Mesodermal cell (in vitro differentiated cells): Measurements from ENCODE around the gene RPS24.

Experiments
- H3K27ac ChIP-seq: 2 replicates; pipeline ENCODE4 v1.7.0; 2013; ENCODE audit warnings: mild to moderate bottlenecking, low read depth, low read length, moderate library complexity; ENCODE audit not compliant: severe bottlenecking
- H3K36me3 ChIP-seq: 2 replicates; pipeline ENCODE4 v1.7.1; 2013; ENCODE audit warnings: mild to moderate bottlenecking, low read length, moderate library complexity; ENCODE audit not compliant: control insufficient read depth, insufficient read depth
- H3K4me1 ChIP-seq: one replicate; pipeline ENCODE4 v1.7.1; 2013; ENCODE audit warnings: mild to moderate bottlenecking, low read length; ENCODE audit not compliant: insufficient read depth, control insufficient read depth, poor library complexity, severe bottlenecking
- H3K4me3 ChIP-seq: 2 replicates; pipeline ENCODE4 v1.7.0; 2013; ENCODE audit warnings: low read length, control low read depth, mild to moderate bottlenecking; ENCODE audit not compliant: insufficient read depth, poor library complexity, severe bottlenecking; ENCODE audit errors: extremely low read depth
- H3K9me3 ChIP-seq: 2 replicates; pipeline ENCODE4 v1.7.1; 2013; ENCODE audit warnings: mild to moderate bottlenecking, low read length, moderate library complexity; ENCODE audit not compliant: control insufficient read depth
- WGBS, 2 experiments: methylation state at CpG; one replicate each; pipeline ENCODE4 v1.1.5; 2013; ENCODE audit warnings: missing lambda C conversion rate in 2 of 2; ENCODE audit not compliant: insufficient coverage in 2 of 2; 5-methylcytosine and 5-hydroxymethylcytosine counted together

The RPS24 gene

DNA sequence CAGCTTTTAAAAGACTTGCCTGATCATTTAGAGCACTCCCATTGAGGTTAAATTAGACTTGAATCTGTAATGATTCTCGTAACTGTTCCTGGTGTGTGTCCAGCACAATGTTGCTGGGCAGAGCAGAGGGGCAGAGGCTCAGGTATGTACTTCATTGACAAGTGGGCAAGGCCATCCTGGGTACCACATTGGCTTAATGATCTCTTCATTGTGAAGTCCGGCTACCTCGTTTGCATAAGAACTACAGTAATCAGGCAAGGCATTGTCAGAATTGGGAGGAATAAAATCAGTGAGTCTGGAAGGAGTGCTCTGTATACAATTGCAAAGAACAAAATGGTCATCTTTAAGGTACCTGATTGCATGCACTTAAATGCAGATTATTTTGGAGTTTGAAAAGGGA lies 6.1 kb downstream of the RPS24 start:
- Histone ChIP-seq H3K4me1 (peaks cover 38% of the 10 kb centered on the region), H3K9me3 (no peaks in the 10 kb centered on the region), H3K4me3 (no peak overlapping the region), H3K27ac (no peak overlapping the region), H3K36me3 (peaks cover 84% of the 10 kb centered on the region)
- 93 to 100% methylated on average over 3 of the region's 3 CpGs for WGBS, 2 experiments

DNA sequence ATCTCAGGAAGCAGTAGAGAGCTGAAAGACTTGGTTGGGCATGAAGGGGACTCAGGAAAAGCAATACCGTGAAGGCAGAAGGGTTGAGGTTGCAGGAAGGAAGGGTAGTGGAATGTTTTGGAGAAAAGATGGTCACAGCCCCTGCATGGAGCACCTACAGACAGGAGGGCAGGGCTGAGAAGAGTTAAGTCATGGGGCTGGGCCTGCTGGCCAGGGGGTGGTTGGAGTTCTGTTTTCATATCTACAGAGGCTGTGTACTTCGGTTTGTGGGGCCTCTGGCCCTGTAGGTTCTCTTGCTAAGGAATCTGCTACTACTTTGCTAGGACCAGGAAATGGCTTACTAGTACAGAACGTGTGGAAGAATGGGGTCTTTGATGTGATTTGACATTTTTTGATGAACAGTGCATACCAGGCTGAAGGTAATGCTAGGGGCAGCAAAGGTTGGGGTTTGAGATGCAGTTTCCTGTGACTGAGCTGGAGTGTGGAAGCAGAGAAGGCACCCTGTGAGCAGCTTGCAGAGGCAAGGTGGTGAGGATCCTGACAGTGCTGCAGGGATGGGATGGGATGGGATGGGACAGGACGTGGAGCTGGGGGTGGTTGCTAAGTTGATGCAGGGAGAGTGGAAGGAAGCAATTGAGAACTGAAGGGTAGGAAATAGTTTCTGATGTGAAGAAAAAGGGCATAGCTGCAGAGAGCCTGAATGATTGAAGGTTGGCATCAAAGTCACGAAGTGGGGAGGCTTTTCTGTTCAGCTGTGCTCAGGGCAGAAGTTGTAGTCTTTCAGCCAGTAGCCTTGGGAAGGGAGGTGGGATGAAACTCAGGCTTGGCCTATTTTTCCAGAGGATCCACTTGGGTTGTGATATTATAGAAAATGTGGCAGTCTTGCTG lies 7.8 kb downstream of the RPS24 start:
- Histone ChIP-seq H3K4me3 (no peak overlapping the region), H3K36me3 (peaks cover 68% of the 10 kb centered on the region), H3K4me1 (peaks cover 29% of the 10 kb centered on the region), H3K9me3 (no peaks in the 10 kb centered on the region), H3K27ac (peak overlapping the region; percentile 29)
- 90 to 95% methylated on average over 5 of the region's 5 CpGs for WGBS, 2 experiments

DNA sequence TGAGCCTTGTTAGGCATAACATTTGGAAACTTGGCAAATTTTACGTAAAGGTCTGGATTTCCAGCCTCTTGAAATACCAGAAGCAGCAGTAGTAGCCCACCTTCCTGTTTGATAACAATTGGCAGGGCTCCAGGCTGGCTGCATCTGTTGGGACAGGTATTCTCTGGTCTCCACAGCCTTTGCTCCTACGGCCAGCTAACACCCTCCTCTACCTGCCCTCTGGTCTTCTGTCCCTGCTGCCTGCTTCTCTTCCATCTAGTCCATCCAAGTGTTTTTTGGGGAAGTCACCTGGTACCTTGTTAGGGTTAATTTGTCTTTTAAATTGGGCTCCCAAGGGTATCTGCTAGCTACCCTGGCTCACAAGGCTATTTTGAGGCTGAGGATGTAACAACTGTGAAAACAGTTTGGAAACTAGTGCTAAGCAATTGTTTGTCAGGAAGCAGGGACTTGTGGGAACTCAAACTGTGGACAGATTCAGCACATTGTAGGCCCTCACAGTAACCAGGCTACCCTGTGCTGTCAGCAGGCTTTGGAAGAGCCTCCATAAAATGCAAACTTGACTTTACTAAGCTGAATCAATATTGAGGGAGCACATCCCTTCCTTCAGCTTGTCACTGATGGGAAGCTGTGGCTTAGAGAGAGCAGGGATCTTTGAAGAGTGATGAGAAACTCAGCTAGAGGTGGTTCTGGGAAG lies 8.5 kb downstream of the RPS24 start:
- Histone ChIP-seq H3K4me3 (no peak overlapping the region), H3K27ac (peak overlapping the region; percentile 29), H3K36me3 (peaks cover 60% of the 10 kb centered on the region), H3K9me3 (no peaks in the 10 kb centered on the region), H3K4me1 (peaks cover 21% of the 10 kb centered on the region)
- 77 to 83% methylated on average over 2 of the region's 2 CpGs for WGBS, 2 experiments

DNA sequence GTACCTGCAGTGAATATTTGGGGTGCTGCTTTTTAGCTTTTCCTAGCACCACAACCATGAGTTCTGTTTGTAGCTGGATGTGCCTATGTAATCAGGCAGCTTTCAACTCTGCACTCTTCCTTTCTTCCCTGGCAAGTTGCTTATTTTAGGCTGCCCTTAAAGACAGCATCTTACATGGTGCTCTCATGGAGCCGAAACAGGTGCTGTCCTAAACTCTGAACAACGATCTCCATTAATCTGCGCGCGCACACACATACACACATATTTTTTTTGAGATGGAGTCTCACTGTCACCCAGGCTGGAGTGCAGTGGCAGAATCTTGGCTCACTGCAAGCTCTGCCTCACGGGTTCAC lies 9.1 kb downstream of the RPS24 start:
- 87 to 98% methylated on average over 6 of the region's 6 CpGs for WGBS, 2 experiments
- Histone ChIP-seq H3K27ac (no peak overlapping the region), H3K9me3 (no peaks in the 10 kb centered on the region), H3K36me3 (peaks cover 55% of the 10 kb centered on the region), H3K4me1 (peaks cover 18% of the 10 kb centered on the region), H3K4me3 (no peak overlapping the region)

DNA sequence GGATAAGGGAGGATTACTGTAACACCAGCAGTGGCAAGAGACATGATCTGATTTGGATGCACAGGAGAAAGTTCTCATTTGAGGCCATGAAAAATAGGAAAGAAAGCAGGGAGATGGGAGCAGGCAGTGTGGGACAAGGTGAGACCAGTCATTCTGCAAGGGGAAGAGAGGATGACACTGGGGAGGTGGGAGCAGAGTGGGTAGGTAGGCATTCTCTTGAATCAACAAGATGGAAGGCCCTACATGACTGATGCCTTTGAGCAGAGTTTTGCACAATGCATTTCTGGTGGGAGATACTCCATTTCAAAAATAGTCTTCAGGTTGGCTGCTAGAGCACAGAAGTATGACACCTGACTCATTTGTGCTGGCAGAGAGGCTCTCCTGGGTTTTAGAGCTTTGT lies 10.5 kb downstream of the RPS24 start:
- H3K27ac ChIP-seq = no peak overlapping the region
- no peak overlapping the region for H3K4me3 ChIP-seq
- peaks cover 40% of the 10 kb centered on the region for H3K36me3 ChIP-seq
- H3K9me3 ChIP-seq = no peaks in the 10 kb centered on the region
- peaks cover 11% of the 10 kb centered on the region for H3K4me1 ChIP-seq

DNA sequence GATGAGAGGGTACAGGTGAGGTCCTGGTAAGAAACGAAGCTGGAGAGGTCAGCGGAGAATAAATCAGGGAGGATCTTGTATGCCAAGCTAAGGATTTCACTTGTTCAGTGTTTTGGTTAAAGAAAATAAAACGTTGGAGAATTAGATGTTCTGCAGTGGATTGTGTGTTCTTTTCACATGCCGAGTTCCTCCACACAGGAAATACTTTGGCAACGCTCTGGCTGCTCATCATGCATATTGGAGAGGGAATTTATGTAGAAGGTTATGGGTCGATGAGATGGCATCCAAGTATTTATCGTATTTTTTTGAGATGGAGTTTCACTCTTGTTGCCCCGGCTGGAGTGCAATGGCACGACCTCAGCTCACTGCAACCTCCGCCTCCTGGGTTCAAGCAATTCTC lies 11.0 kb downstream of the RPS24 start:
- H3K4me1 ChIP-seq = peaks cover 9% of the 10 kb centered on the region
- H3K36me3 ChIP-seq = peaks cover 35% of the 10 kb centered on the region
- H3K4me3 ChIP-seq = no peak overlapping the region
- no peaks in the 10 kb centered on the region for H3K9me3 ChIP-seq
- H3K27ac ChIP-seq = no peak overlapping the region
- WGBS, 2 experiments = 87 to 91% methylated on average over 9 of the region's 10 CpGs

DNA sequence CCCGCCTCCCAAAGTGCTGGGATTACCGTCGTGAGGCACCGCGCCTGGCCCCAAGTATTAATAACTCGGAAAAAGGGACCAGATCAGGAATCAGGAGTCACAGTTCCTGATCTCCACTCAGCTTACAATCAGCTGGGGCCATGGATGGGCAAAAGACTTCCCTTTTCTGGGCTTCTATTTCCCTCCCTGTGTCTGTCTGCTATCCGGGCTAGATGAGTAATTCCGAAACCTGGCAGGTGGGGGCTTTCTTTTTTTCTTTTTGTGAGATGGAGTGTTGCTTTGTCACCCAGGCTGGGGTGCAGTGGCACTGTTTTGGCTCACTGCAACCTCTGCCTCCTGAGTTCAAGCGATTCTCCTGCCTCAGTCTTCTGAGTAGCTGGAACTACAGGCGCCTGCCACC lies 11.6 kb downstream of the RPS24 start:
- 77 to 81% methylated on average over 7 to 8 of the region's 10 CpGs for WGBS, 2 experiments
- H3K27ac ChIP-seq = no peak overlapping the region
- peaks cover 29% of the 10 kb centered on the region for H3K36me3 ChIP-seq
- H3K4me3 ChIP-seq = no peak overlapping the region
- no peaks in the 10 kb centered on the region for H3K9me3 ChIP-seq
- H3K4me1 ChIP-seq = peaks cover 9% of the 10 kb centered on the region

DNA sequence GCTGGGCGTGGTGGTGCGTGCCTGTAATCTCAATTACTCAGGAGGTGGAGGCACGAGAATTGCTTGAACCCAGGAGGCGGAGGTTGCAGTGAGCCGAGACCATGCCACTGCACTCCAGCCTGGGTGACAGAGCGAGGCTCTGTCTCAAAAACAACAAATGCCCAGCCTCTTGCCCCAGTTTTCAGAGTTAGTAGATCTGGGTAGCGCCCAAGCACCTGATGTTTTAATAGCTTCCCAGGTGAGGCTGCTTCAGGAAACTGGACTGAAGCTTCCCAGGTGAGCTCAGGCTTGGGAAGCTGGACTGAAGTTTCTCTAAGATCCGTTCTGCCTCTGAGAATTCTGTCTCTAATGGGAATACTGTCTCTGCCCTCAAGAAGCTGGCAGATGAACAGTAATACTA lies 12.2 kb downstream of the RPS24 start:
- Histone ChIP-seq H3K36me3 (peaks cover 23% of the 10 kb centered on the region), H3K9me3 (no peaks in the 10 kb centered on the region), H3K4me1 (peaks cover 9% of the 10 kb centered on the region), H3K27ac (no peak overlapping the region), H3K4me3 (no peak overlapping the region)
- WGBS, 2 experiments = 95 to 97% methylated on average over 7 to 8 of the region's 8 CpGs

DNA sequence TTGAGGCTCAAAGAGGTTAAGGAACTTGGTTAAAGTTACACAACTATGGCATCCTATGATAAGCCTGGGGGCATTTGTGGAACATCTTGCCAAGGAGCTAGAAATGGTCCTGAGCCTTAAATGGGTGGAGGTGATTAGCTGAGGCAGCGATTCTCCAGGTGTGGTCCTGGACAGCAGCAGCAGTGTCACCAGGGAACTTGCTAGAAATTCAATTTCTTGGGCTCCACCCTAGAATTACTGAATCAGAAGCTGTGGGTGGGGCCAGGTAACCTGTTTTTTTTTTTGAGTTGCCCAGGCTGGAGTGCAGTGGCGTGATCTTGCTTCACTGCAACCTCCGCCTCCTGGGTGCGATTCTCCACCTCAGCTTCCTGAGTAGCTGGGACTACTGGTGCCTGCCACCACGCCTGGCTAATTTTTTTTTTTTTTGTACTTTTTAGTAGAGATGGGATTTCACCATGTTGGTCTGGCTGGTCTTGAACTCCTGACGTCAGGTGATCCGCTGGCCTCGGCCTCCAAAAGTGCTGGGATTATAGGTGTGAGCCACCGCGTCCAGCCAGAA lies 13.1 kb downstream of the RPS24 start:
- no peak overlapping the region for H3K4me3 ChIP-seq
- WGBS, 2 experiments = 80 to 86% methylated on average over 8 of the region's 10 CpGs
- H3K36me3 ChIP-seq = peaks cover 14% of the 10 kb centered on the region
- H3K9me3 ChIP-seq = no peaks in the 10 kb centered on the region
- H3K27ac ChIP-seq = no peak overlapping the region
- peaks cover 9% of the 10 kb centered on the region for H3K4me1 ChIP-seq

DNA sequence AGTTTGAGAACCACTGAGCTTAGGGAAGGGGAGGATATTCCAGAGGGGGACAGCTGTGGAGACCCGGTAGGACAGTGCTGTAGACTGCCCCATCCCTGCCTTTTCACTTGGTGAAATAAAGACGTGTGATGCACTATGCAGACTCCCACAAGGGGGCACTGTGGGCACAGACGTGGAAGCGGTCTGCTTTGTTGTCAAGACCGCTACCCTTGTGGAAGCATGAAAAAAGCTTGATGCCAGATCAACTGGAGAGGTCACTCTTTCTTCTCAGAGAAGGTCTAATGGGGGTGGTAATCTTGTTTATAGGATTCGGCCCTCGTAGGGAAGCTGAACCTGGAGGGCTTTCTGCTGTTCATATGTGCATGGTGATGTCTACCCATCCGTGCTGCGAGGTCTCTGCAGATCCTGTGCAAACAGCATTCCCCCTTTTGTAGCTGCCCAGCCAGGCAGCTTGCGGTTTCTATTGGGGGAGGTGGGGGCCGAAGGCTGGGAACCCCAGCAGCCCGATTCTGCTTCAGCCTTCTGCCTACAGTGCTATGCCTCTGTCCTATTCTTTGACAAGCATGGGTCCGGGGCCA lies 13.7 kb downstream of the RPS24 start:
- no peak overlapping the region for H3K27ac ChIP-seq
- 17 to 40% methylated on average over 8 to 13 of the region's 13 CpGs for WGBS, 2 experiments
- no peak overlapping the region for H3K4me3 ChIP-seq
- no peaks in the 10 kb centered on the region for H3K9me3 ChIP-seq
- peaks cover 8% of the 10 kb centered on the region for H3K36me3 ChIP-seq
- H3K4me1 ChIP-seq = peaks cover 9% of the 10 kb centered on the region
